GM21576 (cell line): ENCODE results near the gene OR4D1.
"Not testable (repeated sequence)": the region's sequence is repeated elsewhere in the genome, so short reads cannot be mapped to it uniquely, and the experiment has no call there.

Source experiments
- ATAC-seq: cut with Tn5 transposase; IDR thresholded peaks from one replicate; pipeline ENCODE4 v1.9.1; 2021; ENCODE audit warnings: mild to moderate bottlenecking, moderate library complexity; ENCODE audit not compliant: unreplicated experiment

Gene OR4D1

DNA sequence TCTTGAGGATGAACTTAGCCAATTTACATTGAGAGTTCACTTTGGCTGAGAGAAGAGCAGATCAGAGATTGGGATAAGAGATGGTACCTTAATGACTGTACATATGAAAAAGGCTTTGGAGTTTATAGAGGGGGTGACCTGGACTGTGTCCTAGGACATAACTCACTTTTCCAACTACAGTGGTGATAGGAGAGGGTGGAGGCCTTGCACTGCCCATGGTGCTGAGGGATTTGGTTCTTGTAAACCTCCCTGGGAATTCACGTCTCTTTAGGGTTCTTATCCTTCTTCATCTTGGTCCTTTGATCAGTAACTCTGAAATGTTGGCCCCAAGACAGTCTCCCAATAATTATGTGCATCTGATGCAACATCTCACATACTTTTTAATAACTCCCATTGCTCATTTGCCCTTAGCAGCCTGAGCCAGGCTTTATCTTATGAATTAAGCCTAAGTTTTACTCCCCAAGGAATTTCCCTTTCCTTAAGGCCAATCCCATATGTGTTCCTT is at the start of gene OR4D1:
Gene OR4D1 (plus strand): TSS at position 455 of the 505 bp plus-strand sequence. CDS start 6,770 bp downstream, outside the sequence.
- no peak for ATAC-seq

GRCh38 chr17:58100506-58100905 is 47.7 kb upstream of the OR4D1 start:
- ATAC-seq: no peak

DNA sequence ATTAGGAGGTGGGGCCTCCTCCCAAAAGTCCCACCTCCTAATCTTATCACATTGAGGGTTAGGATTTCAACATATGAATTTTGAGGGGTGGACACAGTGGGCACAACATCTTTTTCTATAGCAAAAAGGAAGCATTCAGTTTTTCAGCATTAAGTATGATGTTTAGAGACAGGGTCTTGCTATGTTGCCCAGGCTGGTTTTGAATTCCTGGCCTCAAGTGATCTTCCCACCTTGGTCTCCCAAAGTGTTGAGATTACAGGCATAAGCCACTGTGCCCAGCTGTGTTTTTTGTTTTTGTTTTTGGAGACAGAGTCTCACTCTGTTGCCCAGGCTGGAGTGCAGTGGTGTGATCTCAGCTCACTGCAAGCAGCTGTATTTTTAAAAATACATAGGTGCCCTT is 46.3 kb upstream of the OR4D1 start:
- ATAC-seq: not testable (repeated sequence)

- ATAC-seq: no peak
Measured at GRCh38 chr17:58105093-58105492, 43.1 kb upstream of the OR4D1 start.

DNA sequence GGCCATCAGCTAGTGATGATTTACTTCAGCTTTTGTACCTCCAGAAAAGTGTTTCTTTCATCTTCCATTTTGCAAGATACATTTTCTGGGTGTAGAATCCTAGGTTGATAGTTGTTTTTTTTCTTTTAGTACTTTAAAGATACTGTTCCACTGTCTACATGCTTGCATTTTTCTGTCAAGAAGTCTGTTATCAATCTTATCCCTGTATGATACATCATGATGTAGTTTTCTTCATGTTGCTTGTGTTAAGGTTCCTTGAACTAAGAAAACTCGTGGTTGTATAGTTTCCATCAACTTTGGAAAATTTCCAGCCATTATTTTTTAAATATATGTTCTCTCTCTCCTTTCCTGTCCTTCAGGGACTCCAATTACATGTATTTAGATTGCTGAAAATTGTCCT is 40.9 kb upstream of the OR4D1 start:
- no peak for ATAC-seq

DNA sequence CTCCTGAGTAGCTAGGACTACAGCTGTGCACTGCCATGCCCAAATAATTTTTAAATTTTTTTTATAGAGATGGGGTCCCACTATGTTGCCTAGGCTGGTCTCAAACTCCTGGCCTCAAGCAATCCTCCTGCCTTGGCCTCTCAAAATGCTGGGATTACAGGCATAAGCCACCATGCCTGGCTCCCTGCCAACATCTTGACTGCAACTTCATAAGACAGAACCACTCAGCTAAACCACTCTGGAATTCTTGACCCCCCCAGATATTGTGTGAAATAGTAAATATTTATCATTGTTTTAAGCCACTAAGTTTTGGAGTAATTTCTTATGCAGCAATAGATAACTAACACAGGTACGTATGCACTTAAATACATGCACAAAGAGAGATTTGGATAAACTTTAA is 39.0 kb upstream of the OR4D1 start:
- no peak for ATAC-seq

DNA sequence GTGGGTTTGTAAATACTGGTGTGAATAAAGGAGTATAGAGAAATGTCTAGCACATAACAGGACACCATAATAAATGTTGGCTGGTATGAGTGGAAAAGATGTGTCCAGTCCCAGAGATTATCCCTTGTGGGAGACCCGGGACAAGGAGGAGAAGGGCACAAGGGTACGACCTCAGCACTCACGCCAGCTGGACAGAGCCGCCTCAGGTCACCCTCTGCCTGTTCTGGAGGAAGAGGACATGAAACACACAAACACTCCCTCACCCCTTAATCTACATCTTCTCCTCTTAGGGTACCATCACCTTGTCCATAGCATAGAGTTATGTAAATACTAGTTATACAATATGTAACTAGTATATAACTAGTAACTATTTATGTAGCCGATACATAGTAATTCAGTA is 38.2 kb upstream of the OR4D1 start:
- ATAC-seq: no peak

DNA sequence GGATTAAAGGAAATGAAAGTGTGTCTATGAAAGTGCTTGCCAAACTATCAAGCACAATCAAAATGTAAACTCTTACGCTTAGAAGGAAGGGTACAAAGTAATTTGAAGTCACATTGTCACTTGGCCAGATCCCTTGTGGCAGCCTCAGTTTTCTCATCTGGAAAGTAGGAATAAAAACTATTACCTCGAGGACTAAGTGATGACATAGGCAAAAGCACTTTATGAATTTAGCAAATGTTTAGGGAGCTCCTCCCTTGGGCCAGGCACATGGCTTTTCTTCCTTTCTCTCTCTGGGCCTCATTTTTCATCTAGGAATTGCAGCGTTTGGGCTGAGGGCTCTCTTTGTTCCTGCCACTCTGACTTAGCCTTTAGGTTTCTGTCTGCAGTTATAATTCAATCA is 36.5 kb upstream of the OR4D1 start:
- no peak for ATAC-seq

DNA sequence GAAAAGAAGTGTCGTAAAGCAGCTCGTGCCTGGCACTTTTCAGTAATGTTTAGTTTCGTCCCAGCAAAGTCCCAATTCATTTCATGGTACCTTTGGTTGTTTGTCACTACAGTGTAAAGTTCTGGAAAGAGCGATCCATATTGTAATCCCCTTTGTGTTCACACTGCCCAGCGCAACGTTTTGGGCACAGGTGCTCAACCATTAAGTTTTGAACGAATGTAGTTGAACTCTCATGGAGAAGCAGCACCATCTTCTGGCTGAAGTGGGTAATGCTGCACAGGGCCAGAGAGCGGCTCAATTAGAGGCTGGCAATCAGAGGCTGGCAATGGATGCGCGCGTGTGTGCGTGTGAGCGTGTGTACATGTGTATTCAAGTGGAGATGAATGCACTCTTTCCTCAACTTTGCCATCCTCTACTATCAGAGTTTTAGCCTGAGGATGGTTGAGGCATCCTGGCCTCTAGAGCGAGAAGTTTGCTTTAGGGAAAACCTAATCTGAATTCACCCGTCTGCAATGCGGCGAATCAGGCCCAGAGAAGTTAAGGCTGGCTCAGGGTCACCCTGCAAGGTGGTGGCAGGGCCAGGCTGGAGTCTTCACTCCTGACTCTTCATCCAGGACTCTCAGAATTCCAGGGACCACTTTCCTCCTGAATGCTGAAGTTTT is 35.1 kb upstream of the OR4D1 start:
- ATAC-seq: no peak

DNA sequence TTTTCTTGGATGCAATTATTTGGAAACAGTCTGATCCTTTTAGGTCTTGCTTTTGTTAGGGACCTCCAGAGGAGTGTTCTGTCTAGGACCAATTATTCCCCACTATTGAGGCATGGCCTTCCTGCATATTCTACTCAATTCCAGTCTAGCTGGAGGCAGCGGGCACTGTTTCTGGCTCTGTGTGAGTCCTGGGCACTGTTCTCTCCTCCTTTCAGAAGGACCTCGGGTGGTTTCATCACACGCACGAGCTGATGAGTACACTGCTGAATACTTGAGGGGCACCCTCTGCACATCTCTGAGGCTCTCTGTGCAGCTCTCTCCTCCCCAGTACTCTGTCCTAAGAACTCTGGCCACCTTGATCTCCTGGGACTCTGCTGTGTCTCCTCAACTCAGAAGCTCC is 34.2 kb upstream of the OR4D1 start:
- no peak for ATAC-seq

DNA sequence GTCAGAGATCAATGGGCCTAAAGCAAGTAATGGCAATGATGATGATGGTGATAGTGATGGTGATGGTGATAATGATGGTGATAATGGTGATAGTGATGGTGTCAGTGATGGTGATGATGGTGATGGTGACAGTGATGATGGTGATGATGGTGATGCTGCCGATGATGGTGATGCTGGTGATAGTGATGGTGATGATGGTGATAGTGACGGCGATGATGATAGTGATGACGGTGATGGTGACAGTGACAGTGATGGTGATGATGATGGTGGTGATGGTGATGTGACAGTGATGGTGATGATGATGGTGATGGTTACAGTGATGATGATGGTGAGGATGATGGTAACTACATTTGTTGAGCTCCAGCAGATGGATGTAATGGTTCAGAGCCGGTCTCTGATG is 30.8 kb upstream of the OR4D1 start:
- ATAC-seq: no peak

DNA sequence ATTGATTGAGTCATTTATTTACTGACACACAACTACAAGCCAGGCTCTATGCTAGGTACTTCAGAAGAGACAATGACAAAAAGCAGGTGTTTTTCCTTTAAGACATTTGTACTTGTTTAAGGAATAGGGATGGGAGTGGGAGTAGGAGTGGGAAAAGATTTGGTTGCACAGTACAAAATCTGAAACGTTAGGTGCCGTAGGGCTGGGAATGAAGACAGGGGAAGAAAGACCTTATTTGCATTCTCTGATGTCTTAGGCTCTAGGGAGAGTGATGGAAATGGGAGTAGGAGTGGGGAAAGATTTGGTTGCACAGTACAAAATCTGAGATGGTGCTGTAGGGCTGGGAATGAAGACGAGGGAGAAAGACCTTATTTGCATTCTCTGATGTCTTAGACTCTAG is 28.7 kb upstream of the OR4D1 start:
- no peak for ATAC-seq

DNA sequence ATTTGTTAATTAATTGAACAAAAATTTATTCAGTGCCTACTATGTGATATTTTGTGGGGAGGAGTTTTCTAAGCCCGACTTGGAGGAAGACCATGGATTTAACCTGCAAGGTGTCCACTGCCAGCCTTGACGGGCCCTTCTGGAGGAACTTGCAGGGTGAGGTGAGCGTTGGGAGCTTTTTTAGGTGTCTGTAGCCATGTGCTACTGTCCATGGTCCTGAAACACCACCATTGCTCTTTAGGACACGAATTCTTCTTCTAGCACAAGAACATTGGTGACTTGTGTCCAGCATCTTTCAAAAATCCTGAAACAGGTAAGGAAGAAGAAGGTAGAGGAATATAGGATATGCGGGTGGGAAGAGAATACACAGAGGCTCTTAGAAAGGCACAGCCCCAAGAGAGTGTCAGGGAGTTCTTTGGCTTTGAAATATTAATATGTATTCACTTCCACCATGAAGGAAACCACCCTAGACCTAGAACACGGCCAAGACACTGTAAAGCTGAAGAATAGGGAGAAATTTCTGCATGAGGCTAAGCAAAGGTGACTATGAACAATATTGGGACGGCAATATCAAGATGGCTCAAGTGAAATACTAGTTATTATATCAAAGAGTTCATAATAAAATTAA is 27.9 kb upstream of the OR4D1 start:
- no peak for ATAC-seq

DNA sequence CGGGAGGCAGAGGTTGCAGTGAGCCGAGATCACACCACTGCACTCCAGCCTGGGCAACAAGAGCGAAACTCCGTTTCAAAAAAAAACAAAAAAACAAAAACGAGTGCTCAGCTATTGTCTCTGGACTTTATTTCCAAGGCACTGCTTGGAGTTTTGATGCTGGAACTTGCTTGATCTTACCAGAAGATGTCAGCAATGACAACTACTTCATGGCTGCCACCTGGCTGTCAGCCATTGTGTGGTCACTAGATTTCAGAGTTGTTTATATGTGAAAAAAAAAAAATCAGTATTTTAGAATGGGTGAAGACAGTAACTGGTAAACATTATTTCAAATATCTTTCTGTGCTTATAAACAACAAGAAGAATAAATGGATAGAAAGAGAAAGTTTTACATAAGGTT is 26.3 kb upstream of the OR4D1 start:
- ATAC-seq: no peak

DNA sequence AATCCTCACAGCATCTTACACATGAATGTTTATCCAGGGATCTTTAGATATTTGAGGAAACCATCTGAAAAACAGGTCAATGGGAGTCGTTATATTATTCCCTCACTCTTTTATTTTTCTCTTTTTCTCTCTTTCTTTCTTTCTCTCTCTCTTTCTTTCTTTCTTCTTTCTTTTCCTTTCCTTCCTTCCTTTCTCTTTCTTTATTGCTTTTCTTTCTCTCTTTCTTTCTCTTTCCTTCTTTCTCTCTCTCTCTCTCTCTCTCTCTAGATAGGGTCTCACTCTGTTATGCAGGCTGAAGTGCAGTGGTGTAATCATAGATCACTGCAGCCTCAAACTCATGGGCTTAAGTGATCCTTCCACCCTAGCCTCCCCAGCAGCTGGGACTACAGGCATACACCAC is 20.3 kb upstream of the OR4D1 start:
- ATAC-seq: no peak

DNA sequence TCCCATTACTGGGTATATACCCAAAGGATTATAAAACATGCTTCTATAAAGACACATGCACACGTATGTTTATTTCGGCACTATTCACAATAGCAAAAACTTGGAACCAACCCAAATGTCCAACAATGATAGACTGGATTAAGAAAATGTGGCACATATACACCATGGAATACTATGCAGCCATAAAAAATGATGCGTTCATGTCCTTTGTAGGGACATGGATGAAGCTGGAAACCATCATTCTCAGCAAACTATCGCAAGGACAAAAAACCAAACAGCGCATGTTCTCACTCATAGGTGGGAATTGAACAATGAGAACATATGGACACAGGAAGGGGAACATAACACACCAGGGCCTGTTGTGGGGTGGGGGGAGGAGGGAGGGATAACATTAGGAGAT is 15.5 kb upstream of the OR4D1 start:
- not testable (repeated sequence) for ATAC-seq

- ATAC-seq: no peak
Measured at GRCh38 chr17:58136669-58137279, 11.4 kb upstream of the OR4D1 start.

- no peak for ATAC-seq
Measured at GRCh38 chr17:58141505-58141904, 6.7 kb upstream of the OR4D1 start.

- not testable (repeated sequence) for ATAC-seq
Measured at GRCh38 chr17:58143335-58143734, 4.8 kb upstream of the OR4D1 start.

DNA sequence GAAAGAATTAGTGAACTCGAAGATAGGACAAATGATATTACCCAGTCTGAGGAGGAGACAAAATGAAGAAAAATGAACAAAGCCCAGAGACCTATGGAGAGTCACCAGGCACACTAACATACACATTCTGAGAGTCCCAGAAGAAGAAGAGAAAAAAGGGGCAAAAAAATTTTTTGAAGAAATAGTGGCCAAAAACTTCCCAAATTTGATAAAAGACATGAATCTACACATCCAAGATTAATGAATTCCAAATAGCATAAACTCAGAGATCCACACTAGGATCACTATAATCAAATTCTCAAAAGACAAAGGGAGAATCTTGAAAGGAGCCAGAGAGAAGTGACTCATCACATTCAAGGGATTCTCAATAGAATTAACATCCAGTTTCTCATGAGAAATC is 3.4 kb upstream of the OR4D1 start:
- ATAC-seq: no peak

GRCh38 chr17:58148609-58149008 is 425 bp downstream of the OR4D1 start:
- ATAC-seq: no peak

- ATAC-seq: no peak
Measured at GRCh38 chr17:58150394-58150793, 2.2 kb downstream of the OR4D1 start.
